ENCODE measurements around the gene PSMC5. TPM values are rescaled to one million over a fixed set of nuclear protein-coding genes. Genes with fewer than 3 reads are reported as not detected.
A peak's percentile ranks its signal among the peaks of the same experiment; 100 is the strongest.

Gene PSMC5
- total RNA-seq, 2 donors from 2014 or later: 59.3 to 105 TPM

DNA sequence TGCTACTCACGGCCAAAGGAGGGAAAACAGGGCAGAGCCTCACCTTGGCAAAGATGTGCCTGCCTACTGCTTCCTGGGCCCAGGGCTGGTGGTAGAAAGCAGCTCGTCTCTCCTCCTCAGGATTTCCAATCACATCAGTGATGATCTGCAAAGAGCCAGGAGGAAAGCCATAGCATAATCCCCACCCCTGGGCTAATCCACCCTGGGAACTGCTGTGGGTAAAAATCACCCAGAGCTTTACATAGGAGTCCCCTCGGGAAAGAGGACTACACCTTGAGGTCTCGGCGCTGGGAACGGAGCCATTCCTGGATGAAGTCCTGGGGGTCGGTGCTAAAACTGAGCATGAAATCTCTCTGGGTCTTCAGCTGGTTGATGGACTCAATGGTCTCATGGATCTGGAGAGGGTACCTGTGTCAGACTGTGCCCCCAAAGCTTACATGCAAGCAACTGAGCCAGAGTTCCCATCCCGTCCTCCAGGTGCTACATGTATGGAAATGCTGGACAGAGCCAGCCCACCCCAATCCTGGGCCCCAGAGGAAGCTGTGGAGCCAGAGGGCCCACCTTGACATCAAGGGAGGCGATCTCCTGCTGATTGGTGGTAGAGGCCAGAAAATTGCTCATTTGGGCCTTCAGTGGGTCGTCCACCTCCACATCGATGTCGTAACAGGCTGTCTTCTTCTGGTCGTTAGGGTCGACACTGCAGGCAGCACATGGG lies 6.0 kb downstream of the PSMC5 start:
- H3K9me3 ChIP-seq: no peaks in the 10 kb centered on the region
- no peak overlapping the region for H3K4me3 ChIP-seq
- peaks cover 0 to 43% of the 10 kb centered on the region in 2 donors for H3K4me1 ChIP-seq
- TF ChIP-seq, protein P1, sequence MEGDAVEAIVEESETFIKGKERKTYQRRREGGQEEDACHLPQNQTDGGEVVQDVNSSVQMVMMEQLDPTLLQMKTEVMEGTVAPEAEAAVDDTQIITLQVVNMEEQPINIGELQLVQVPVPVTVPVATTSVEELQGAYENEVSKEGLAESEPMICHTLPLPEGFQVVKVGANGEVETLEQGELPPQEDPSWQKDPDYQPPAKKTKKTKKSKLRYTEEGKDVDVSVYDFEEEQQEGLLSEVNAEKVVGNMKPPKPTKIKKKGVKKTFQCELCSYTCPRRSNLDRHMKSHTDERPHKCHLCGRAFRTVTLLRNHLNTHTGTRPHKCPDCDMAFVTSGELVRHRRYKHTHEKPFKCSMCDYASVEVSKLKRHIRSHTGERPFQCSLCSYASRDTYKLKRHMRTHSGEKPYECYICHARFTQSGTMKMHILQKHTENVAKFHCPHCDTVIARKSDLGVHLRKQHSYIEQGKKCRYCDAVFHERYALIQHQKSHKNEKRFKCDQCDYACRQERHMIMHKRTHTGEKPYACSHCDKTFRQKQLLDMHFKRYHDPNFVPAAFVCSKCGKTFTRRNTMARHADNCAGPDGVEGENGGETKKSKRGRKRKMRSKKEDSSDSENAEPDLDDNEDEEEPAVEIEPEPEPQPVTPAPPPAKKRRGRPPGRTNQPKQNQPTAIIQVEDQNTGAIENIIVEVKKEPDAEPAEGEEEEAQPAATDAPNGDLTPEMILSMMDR (IDR thresholded peaks at IDR 0.05): no peak
- no peak for DNase-seq (ENCODE audit: low spot score)
- no peaks in the 10 kb centered on the region for H3K27me3 ChIP-seq
- H3K36me3 ChIP-seq: peaks cover 83% of the 10 kb centered on the region
- no peak overlapping the region for H3K27ac ChIP-seq

DNA sequence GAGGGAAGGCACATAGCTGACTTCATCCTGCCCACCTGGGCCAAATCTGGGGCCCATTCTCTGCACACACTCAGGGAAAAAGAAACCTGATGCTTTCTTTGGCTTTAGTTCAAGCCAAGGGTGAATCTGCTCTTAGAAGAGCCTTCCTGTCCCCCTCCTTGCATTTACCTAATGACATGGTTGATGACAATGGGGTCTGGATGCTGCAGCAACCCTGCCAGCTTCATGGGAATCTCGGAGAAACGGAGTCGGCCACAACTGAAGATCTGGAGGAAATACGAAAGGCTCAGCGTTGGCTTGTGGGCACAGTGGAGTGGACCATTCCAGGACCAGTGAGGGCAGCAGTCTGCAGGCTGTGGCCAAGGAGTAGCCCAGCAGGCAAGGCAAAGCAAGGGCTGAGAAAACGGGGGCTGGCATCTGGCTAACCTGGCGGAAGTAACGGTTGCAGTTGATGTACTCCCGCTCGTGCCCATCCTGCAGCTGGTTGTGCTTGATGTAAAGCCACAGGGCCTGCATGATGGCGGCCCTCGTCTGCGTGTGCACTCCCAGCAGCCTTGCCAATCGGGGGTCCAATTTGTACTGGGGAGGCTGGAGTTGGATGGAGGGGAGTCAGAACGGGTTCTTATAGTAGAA lies 6.6 kb downstream of the PSMC5 start:
- no peak overlapping the region for H3K27ac ChIP-seq
- H3K27me3 ChIP-seq: no peaks in the 10 kb centered on the region
- TF ChIP-seq, protein P1 (IDR thresholded peaks at IDR 0.05): no peak
- DNase-seq (ENCODE audit: low spot score): no peak
- H3K4me1 ChIP-seq: peaks cover 0 to 43% of the 10 kb centered on the region in 2 donors
- peaks cover 83% of the 10 kb centered on the region for H3K36me3 ChIP-seq
- H3K9me3 ChIP-seq: no peaks in the 10 kb centered on the region
- no peak overlapping the region for H3K4me3 ChIP-seq

DNA sequence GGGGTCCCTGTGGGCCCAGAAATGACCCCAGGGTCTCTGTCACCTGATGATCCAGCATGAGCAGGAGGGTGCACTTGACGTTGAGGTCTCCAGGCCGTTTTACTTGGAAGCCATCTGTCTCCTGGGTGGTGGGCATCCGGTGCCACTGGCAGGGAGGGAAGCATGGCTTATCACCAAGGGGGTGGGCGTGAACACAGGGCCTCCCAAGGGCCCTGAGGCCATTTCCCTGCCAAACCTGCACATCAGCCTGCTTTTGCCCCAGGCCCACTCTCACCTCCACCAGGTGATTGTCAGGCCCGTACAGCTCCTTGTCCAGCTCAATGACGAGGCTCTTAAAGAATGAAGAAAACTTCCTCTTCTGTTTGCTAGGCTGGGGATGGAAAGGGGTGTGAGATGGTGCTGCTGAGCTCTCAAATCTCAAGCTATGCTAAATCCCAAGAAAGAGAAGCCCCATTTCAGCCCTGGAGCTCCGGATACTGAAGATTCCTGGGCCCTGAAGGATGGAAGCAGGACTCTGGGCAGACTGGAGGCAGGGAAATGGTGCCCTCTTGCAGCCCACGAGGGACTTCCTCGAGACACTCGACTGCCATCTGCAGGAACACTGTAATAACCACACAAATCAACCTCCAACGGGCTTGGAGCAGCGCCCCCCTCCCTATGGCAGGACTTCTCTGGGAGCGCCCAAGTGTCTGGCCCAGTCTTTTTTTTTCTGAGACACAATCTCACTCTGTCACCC lies 7.4 kb downstream of the PSMC5 start:
- DNase-seq (ENCODE audit: low spot score): no peak
- Histone ChIP-seq H3K4me1 (peaks cover 0 to 43% of the 10 kb centered on the region in 2 donors), H3K9me3 (no peaks in the 10 kb centered on the region), H3K36me3 (peaks cover 76% of the 10 kb centered on the region), H3K4me3 (no peak overlapping the region), H3K27me3 (no peaks in the 10 kb centered on the region), H3K27ac (peak overlapping the region in 1 of 2 donors; percentile 17)
- TF ChIP-seq, protein P1 (IDR thresholded peaks at IDR 0.05): peak in 1 of 2 donors; percentile 55

DNA sequence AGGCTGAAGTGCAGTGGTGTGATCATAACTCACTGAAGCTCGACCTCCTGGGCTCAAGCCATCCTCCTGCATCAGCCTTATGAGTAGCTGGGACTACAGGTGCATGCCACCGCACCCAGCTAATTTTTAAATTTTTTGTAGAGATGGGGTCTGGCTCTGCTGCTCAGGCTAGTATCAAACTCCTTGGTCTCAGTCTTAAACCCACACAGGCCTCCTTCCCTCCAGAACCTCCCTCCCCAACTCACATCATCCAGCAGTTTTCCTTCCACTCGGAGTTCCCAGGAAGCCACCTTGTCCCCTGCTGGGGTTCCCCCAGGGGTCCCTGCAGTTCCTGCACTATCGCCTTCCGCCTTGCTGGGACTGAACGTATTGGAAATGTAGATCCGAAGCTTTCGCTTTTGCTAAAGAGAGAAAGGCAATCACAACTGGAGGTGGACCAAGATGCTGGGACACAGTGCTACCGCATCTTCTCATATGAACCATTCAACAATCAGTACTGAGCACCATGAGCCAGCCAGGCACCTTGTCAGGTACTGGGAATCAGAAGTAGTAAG lies 8.0 kb downstream of the PSMC5 start:
- Histone ChIP-seq H3K27ac (peak overlapping the region in 1 of 2 donors; percentile 17), H3K4me1 (peaks cover 0 to 48% of the 10 kb centered on the region in 2 donors), H3K36me3 (peaks cover 70% of the 10 kb centered on the region), H3K27me3 (no peaks in the 10 kb centered on the region), H3K4me3 (no peak overlapping the region), H3K9me3 (no peaks in the 10 kb centered on the region)
- no peak for DNase-seq (ENCODE audit: low spot score)
- TF ChIP-seq, protein P1 (IDR thresholded peaks at IDR 0.05): no peak

DNA sequence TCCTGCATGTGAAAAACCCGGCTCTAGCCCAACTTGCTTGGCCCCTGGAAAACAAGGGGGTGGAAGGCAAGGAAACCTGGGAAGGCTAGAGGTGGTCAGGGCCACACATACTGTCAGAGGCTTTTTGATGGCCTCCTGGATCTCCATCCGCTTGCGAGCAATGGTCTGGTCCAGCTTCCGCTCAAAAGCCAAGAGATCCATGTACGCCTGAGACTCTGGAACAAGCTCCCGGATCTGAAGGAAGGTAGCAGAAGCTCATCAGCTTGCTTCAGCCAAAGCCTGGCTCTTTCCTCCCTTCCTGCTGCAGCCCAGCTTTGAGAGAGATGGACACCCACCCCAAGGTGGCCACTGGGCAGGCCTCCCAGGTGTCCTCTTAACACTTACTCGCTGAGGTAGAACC lies 9.6 kb downstream of the PSMC5 start:
- peaks cover 54% of the 10 kb centered on the region for H3K36me3 ChIP-seq
- no peak overlapping the region for H3K4me3 ChIP-seq
- TF ChIP-seq, protein P1 (IDR thresholded peaks at IDR 0.05): no peak
- peaks cover 0 to 63% of the 10 kb centered on the region in 2 donors for H3K4me1 ChIP-seq
- no peak for DNase-seq (ENCODE audit: low spot score)
- H3K27me3 ChIP-seq: no peaks in the 10 kb centered on the region
- peak overlapping the region; percentile 90 to 95 for H3K27ac ChIP-seq
- H3K9me3 ChIP-seq: no peaks in the 10 kb centered on the region

Measured in right atrium auricular region (tissue), 2 donors.